Stimulated activated CD8-positive, alpha-beta memory T cell treated with anti-CD3 and anti-CD28 coated beads, Interleukin-4, amount 100 ng/mL, for 1 hour (primary cell): ENCODE measurements around the gene ZNF771.
"Not testable (repeated sequence)": the region's sequence is repeated elsewhere in the genome, so short reads cannot be mapped to it uniquely, and the experiment has no call there.

Source experiments
- DNase-seq, 2 donors: peaks; one replicate each; pipeline ENCODE4 v3.0.0-alpha.2; 2020; ENCODE audit warnings: low read depth in 2 of 2, low spot score in 1 of 2

ZNF771 gene

DNA sequence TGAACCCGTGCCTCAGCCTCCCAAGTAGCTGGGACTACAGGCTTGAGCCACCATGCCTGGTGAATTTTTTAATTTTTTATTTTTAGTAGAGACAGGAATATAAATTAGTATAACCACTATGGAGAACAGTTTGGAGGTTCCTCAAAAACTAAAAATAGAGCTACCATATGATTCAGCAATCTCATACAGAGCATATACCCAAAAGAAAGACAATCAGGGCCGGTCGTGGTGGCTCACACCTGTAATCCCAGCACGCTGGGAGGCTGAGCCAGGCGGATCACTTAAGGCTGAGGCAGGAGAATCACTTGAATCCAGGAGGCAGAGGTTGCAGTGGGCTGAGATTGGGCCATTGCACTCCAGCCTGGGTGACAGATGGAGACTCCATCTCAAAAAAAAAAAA, 54.0 kb downstream of the ZNF771 start:
- not testable (repeated sequence) for DNase-seq

DNA sequence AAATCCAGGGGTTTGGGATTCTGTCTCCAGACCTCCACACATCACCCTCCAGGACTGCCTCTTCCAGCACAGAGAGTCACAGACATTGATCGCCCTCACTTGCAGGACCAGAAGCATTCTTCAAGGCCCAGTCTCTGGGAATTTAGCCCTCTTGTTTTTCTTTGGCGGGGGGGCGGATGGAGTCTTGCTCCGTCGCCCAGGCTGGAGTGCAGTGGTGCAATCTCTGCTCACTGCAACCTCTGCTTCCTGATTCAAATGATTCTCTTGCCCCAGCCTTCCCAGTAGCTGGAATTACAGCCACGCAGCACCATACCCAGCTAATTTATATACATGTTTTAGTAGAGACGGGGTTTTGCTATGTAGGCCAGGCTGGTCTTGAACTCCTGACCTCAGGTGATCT, 56.7 kb downstream of the ZNF771 start:
- no peak for DNase-seq
